ENCODE results near the gene COL9A3. TPM values are rescaled to one million over a fixed set of nuclear protein-coding genes. Genes with fewer than 3 reads are reported as not detected.

COL9A3 gene
- total RNA-seq, 1 donor from 2014 or later, result not detected

- no peak for DNase-seq
- intact Hi-C loops (cut with micrococcal nuclease), result no loop called here
- H3K36me3 Mint-ChIP-seq (ENCODE audit: low read depth), result peaks cover 44% of the 10 kb centered on the region
- no peaks in the 10 kb centered on the region for H3K27me3 Mint-ChIP-seq
- peaks cover 10% of the 10 kb centered on the region for H3K4me1 Mint-ChIP-seq
- no peaks in the 10 kb centered on the region for H3K9me3 Mint-ChIP-seq
- no peak overlapping the region for H3K4me3 Mint-ChIP-seq
- H3K27ac Mint-ChIP-seq, result peak overlapping the region; percentile 37
Observed at GRCh38 chr20:62886709-62887058, 69.8 kb downstream of the COL9A3 start.

- H3K9me3 Mint-ChIP-seq, result no peaks in the 10 kb centered on the region
- no peaks in the 10 kb centered on the region for H3K27me3 Mint-ChIP-seq
- no peak overlapping the region for H3K27ac Mint-ChIP-seq
- no peak overlapping the region for H3K4me3 Mint-ChIP-seq
- H3K4me1 Mint-ChIP-seq, result peaks cover 14% of the 10 kb centered on the region
- intact Hi-C loops (cut with micrococcal nuclease), result no loop called here
- DNase-seq, result peak; percentile 69
- H3K36me3 Mint-ChIP-seq (ENCODE audit: low read depth), result peaks cover 44% of the 10 kb centered on the region
Observed at GRCh38 chr20:62887152-62887859, 70.5 kb downstream of the COL9A3 start.

- no peak for DNase-seq
- Mint-ChIP-seq H3K9me3 (no peaks in the 10 kb centered on the region), H3K27me3 (no peaks in the 10 kb centered on the region), H3K4me3 (no peak overlapping the region), H3K36me3 (ENCODE audit: low read depth) (peaks cover 48% of the 10 kb centered on the region), H3K4me1 (peaks cover 18% of the 10 kb centered on the region), H3K27ac (no peak overlapping the region)
- intact Hi-C loops (cut with micrococcal nuclease), result no loop called here
Observed at GRCh38 chr20:62887860-62888239, 71.0 kb downstream of the COL9A3 start.

- Mint-ChIP-seq H3K4me3 (no peak overlapping the region), H3K27me3 (no peaks in the 10 kb centered on the region), H3K4me1 (peaks cover 19% of the 10 kb centered on the region), H3K27ac (no peak overlapping the region), H3K9me3 (no peaks in the 10 kb centered on the region), H3K36me3 (ENCODE audit: low read depth) (peaks cover 54% of the 10 kb centered on the region)
- no peak for DNase-seq
- intact Hi-C loops (cut with micrococcal nuclease), result no loop called here
Observed at GRCh38 chr20:62888406-62888805, 71.6 kb downstream of the COL9A3 start.

- Mint-ChIP-seq H3K36me3 (ENCODE audit: low read depth) (peaks cover 59% of the 10 kb centered on the region), H3K27me3 (no peaks in the 10 kb centered on the region), H3K4me3 (no peak overlapping the region), H3K4me1 (peaks cover 22% of the 10 kb centered on the region), H3K27ac (no peak overlapping the region), H3K9me3 (no peaks in the 10 kb centered on the region)
- no peak for DNase-seq
- intact Hi-C loops (cut with micrococcal nuclease), result no loop called here
Observed at GRCh38 chr20:62888910-62889309, 72.1 kb downstream of the COL9A3 start.

GRCh38 chr20:62889411-62889810 lies 72.6 kb downstream of the COL9A3 start:
- intact Hi-C loops (cut with micrococcal nuclease), result no loop called here
- Mint-ChIP-seq H3K27me3 (no peaks in the 10 kb centered on the region), H3K36me3 (ENCODE audit: low read depth) (peaks cover 64% of the 10 kb centered on the region), H3K4me1 (peaks cover 22% of the 10 kb centered on the region), H3K9me3 (no peaks in the 10 kb centered on the region), H3K4me3 (no peak overlapping the region), H3K27ac (no peak overlapping the region)
- no peak for DNase-seq

- Mint-ChIP-seq H3K27me3 (no peaks in the 10 kb centered on the region), H3K4me1 (peaks cover 22% of the 10 kb centered on the region), H3K27ac (no peak overlapping the region), H3K4me3 (no peak overlapping the region), H3K36me3 (ENCODE audit: low read depth) (peaks cover 67% of the 10 kb centered on the region), H3K9me3 (no peaks in the 10 kb centered on the region)
- intact Hi-C loops (cut with micrococcal nuclease), result no loop called here
- no peak for DNase-seq
Observed at GRCh38 chr20:62889871-62890270, 73.0 kb downstream of the COL9A3 start.

GRCh38 chr20:62890444-62890843 lies 73.6 kb downstream of the COL9A3 start:
- intact Hi-C loops (cut with micrococcal nuclease), result no loop called here
- H3K4me1 Mint-ChIP-seq, result peaks cover 22% of the 10 kb centered on the region
- H3K27me3 Mint-ChIP-seq, result no peaks in the 10 kb centered on the region
- peaks cover 70% of the 10 kb centered on the region for H3K36me3 Mint-ChIP-seq (ENCODE audit: low read depth)
- H3K27ac Mint-ChIP-seq, result peak overlapping the region; percentile 63
- no peaks in the 10 kb centered on the region for H3K9me3 Mint-ChIP-seq
- DNase-seq, result no peak
- no peak overlapping the region for H3K4me3 Mint-ChIP-seq

Other genes starting within 250 kb of the COL9A3 start
- gene SLCO4A1, start 174.5 kb upstream of the COL9A3 start, total RNA-seq, result 57.8 and 67.3 TPM in 2 replicates
- gene NTSR1, start 108.2 kb upstream of the COL9A3 start, total RNA-seq, result not detected in 2 replicates
- gene MRGBP, start 20.6 kb upstream of the COL9A3 start, total RNA-seq, result 19.4 and 19.6 TPM in 2 replicates
- gene OGFR, start 12.2 kb upstream of the COL9A3 start, total RNA-seq, result 49.1 and 54.6 TPM in 2 replicates
- 5.8 and 6.2 TPM in 2 replicates for gene TCFL5, start 44.8 kb downstream of the COL9A3 start, total RNA-seq
- 58.5 and 61.2 TPM in 2 replicates for gene DIDO1, start 109.5 kb downstream of the COL9A3 start, total RNA-seq
- 50.0 and 58.0 TPM in 2 replicates for gene GID8, start 121.1 kb downstream of the COL9A3 start, total RNA-seq
- gene SLC17A9, start 135.7 kb downstream of the COL9A3 start, total RNA-seq, result 13.0 and 14.0 TPM in 2 replicates
- gene BHLHE23, start 189.9 kb downstream of the COL9A3 start, total RNA-seq, result not detected in 2 replicates

Measured in activated CD4-positive, alpha-beta T cell treated with anti-CD3 and anti-CD28 coated beads, Interleukin-2, amount 10 ng/mL, durations not matched to agents 24 days and 14 days (primary cell).